GM12891 (cell line): ENCODE measurements around the gene PANX3.

Experiments
- PAX5 ChIP-seq: IDR thresholded peaks from 2 replicates; pipeline ENCODE4 v1.6.1; 2011; ENCODE audit warnings: low read length, moderate library complexity, mild to moderate bottlenecking; ENCODE audit not compliant: insufficient read depth, severe bottlenecking
- POLR2A ChIP-seq: IDR thresholded peaks from 2 replicates; pipeline ENCODE4 v1.6.1; 2011; ENCODE audit warnings: low read depth, low read length, control low read depth
- POLR2AphosphoS5 ChIP-seq: IDR thresholded peaks from 2 replicates; pipeline ENCODE4 v1.6.1; 2011; ENCODE audit warnings: low read depth, low read length, control low read depth
- POU2F2 ChIP-seq: IDR thresholded peaks from 2 replicates; pipeline ENCODE4 v1.6.1; 2011; ENCODE audit warnings: low read depth, mild to moderate bottlenecking, control low read depth, low read length, moderate library complexity
- SPI1 ChIP-seq: IDR thresholded peaks from 2 replicates; pipeline ENCODE4 v1.6.1; 2011; ENCODE audit warnings: low read depth, low read length, control low read depth
- TAF1 ChIP-seq: IDR thresholded peaks from 2 replicates; pipeline ENCODE4 v1.6.1; 2011; ENCODE audit warnings: low read depth, low read length, control low read depth

- TF ChIP-seq POLR2A (no peak), SPI1 (no peak), POLR2AphosphoS5 (no peak), TAF1 (no peak), PAX5 (no peak), POU2F2 (no peak)
Observed at GRCh38 chr11:124612567-124613246, 1.5 kb downstream of the PANX3 start.
